Rectal smooth muscle tissue (tissue), 1 donor: ENCODE measurements around the gene SKOR1.
A peak's percentile ranks its signal among the peaks of the same experiment; 100 is the strongest.

Experiments
- H3K27ac ChIP-seq: one replicate; pipeline ENCODE4 v1.7.0; 2013; ENCODE audit warnings: low read depth, low read length, inconsistent platforms
- H3K27me3 ChIP-seq: one replicate; pipeline ENCODE4 v1.7.0; 2013; ENCODE audit warnings: low read length; ENCODE audit not compliant: control insufficient read depth, insufficient read depth
- H3K36me3 ChIP-seq: one replicate; pipeline ENCODE4 v1.7.0; 2013; ENCODE audit warnings: low read length; ENCODE audit not compliant: control insufficient read depth, insufficient read depth
- H3K4me1 ChIP-seq: one replicate; pipeline ENCODE4 v1.7.0; 2013; ENCODE audit warnings: low read length; ENCODE audit not compliant: control insufficient read depth, insufficient read depth
- H3K4me3 ChIP-seq: one replicate; pipeline ENCODE4 v1.7.0; 2013; ENCODE audit warnings: low read length
- H3K9ac ChIP-seq: one replicate; pipeline ENCODE4 v1.7.0; 2013; ENCODE audit warnings: low read length

Gene SKOR1, protein sequence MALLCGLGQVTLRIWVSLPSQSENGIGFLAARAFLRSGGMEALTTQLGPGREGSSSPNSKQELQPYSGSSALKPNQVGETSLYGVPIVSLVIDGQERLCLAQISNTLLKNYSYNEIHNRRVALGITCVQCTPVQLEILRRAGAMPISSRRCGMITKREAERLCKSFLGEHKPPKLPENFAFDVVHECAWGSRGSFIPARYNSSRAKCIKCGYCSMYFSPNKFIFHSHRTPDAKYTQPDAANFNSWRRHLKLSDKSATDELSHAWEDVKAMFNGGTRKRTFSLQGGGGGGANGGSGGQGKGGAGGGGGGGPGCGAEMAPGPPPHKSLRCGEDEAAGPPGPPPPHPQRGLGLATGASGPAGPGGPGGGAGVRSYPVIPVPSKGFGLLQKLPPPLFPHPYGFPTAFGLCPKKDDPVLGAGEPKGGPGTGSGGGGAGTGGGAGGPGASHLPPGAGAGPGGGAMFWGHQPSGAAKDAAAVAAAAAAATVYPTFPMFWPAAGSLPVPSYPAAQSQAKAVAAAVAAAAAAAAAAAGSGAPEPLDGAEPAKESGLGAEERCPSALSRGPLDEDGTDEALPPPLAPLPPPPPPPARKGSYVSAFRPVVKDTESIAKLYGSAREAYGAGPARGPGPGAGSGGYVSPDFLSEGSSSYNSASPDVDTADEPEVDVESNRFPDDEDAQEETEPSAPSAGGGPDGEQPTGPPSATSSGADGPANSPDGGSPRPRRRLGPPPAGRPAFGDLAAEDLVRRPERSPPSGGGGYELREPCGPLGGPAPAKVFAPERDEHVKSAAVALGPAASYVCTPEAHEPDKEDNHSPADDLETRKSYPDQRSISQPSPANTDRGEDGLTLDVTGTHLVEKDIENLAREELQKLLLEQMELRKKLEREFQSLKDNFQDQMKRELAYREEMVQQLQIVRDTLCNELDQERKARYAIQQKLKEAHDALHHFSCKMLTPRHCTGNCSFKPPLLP

DNA sequence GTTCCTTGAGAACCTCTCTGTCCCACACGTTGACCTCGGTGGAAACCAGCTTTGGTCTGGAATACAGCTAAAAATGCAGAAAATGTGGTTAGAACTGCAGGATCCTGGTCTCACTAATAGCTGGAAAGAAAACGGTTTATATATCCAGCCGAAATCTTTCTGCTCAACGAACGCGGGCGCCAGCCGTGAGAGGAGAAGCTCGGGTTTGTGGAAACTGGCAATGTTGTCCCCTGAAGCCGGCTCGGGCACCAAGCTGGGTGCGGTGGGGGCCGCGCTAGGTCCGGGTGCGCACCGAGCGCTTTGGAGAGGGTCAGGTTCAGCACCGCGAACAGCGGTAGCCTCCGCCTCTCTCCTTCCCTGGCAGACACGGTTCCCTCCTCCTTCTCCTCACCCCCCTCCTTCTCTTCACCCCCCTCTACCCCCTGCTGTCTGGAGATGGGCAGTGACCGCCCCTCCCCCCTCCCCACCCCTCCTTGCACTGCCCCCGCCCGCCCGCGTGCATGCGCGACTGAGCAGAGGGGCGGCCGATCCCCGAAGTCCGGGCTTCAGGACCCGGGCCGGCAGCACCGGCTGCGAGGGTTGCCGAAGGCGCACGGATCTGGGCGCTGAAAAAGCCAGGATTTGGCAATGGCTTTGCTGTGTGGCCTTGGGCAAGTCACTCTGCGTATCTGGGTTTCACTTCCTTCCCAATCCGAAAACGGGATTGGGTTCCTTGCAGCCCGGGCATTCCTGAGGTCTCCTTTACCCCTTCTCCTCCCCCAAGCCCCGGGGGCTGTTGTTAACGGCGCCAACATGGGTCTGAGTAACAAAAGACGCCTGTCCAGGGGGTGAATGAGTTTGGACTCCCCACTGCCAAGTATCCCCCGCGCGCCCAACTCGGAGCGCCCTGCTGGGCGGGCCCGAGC, at the start of gene SKOR1:
SKOR1 (plus strand) TSS at position 534 of the 905 bp plus-strand sequence; CDS start at position 628, 94 bp downstream.
- Histone ChIP-seq H3K4me3 (peak within 1 kb of the TSS; percentile 36), H3K9ac (no peak within 1 kb of the TSS)

DNA sequence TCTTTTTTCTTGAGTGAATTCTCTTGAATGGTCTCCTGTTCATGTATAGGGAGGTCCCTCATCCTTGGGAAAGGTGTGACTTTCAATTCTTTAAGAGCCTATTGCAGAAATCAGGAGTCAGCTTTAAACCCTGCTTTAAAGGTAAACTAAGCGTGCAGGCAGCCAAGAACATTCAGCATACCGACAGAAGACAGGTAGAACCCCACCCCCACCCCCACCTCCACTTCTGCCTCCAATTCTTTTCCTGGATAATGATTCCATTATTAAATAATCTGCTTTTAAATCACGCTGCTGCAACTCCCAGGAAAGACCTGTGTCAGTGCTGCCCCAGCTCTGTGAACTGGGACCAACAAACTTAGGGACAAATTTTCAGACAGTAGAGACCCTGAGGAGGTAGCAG, 49.3 kb upstream of the SKOR1 start:
- Histone ChIP-seq H3K9ac (no peak overlapping the region), H3K36me3 (no peaks in the 10 kb centered on the region), H3K4me1 (no peaks in the 10 kb centered on the region), H3K4me3 (no peak overlapping the region), H3K27me3 (no peaks in the 10 kb centered on the region), H3K27ac (no peak overlapping the region)

More for the DNA sequence above, at the start of gene SKOR1:
- Histone ChIP-seq H3K27ac (no peak within 1 kb of the TSS), H3K4me1 (no peaks in the 10 kb centered on the region), H3K36me3 (no peaks in the 10 kb centered on the region), H3K27me3 (peaks cover 72% of the 10 kb centered on the region)

DNA sequence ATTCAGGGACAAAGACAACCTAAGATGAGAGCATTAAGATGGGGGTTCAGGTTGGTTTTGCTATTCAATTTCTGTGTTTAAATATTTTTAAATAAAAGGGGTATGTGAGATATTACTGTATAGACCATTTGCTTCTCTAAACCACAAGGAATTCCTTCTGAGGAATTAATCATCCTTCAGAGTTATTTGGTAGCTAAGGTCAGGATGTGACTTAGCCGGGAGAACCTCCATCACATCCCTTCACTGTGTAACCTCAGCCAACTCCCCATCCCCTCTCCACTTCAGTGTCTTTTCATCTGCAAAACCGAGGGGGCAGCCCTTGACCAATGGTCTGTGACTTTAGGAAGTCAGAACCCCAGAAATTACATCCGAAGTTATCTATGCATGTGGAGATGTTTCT, 48.7 kb upstream of the SKOR1 start:
- H3K4me3 ChIP-seq = no peak overlapping the region

DNA sequence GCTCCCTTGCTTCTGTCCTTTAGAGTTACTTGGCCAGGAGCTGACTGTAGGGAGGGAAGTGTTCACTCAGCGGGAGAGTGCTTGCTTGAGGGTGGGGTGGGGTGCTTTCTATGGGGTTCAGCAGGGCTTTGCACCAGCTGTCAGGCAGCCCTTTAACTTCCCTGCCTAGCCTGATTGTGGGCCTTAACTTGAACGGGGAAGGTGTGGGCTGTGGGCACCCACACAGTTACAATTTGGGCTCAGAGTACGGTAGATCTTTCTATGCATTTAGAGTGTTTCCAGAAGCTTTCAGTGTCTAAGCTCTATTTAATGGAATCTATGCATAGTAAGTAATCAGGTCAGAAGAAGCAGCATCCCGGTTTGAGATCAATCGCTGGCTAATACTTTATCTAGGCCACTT, 48.2 kb upstream of the SKOR1 start:
- no peaks in the 10 kb centered on the region for H3K36me3 ChIP-seq
- no peak overlapping the region for H3K9ac ChIP-seq
- H3K4me3 ChIP-seq = no peak overlapping the region
- no peaks in the 10 kb centered on the region for H3K4me1 ChIP-seq
- no peaks in the 10 kb centered on the region for H3K27me3 ChIP-seq
- no peak overlapping the region for H3K27ac ChIP-seq

More for the DNA sequence above, 48.7 kb upstream of the SKOR1 start:
- H3K27ac ChIP-seq = no peak overlapping the region
- no peaks in the 10 kb centered on the region for H3K36me3 ChIP-seq
- H3K27me3 ChIP-seq = no peaks in the 10 kb centered on the region
- H3K9ac ChIP-seq = no peak overlapping the region
- H3K4me1 ChIP-seq = no peaks in the 10 kb centered on the region

DNA sequence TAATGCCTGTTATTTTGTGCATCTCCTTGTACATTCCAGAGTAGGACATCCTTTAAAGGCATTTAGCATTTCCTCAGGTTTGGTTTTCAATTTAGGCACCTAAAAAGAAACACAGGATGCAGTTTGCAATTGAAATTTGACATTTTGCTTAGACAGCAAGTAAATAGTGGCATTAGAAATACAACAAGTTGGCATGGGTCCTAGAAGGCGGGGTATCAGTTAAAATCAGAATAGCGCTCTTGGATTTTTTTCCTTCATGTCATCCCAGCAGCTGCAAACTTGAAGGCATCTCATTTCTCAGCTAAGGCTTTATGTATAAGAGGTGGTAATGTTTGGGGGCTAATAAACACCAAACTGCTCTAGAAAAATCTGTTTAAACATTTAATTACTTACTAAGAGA, 47.5 kb upstream of the SKOR1 start:
- Histone ChIP-seq H3K4me1 (no peaks in the 10 kb centered on the region), H3K36me3 (peaks cover under 1% of the 10 kb centered on the region)

DNA sequence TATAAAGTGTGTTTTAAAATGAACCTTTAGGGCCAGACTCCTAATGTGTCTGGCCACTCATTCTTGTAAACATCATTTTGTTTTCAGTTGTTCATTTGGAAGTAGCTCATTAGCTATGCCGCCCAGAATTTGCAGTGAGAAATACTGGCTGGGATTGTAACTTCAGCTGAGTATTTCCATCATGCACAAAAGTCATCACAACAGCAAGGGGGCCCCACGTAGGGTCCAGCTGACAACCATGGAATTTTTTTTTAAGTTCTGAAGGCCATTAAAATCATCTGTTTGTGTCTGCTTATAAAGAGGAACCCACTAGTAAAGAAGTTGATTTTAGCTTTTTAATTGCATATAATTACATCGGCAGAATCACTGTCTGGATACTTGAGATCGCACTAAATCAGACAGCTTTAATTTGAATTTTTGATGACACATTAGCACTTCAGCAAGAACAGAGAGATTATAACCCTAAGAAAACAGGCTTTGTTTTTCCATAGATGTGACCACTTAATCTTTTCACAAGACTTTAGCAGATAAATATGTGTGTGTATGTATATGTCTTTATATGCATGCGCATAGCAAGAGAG, 46.3 kb upstream of the SKOR1 start:
- Histone ChIP-seq H3K9ac (no peak overlapping the region), H3K36me3 (peaks cover 5% of the 10 kb centered on the region), H3K27me3 (no peaks in the 10 kb centered on the region), H3K4me1 (no peaks in the 10 kb centered on the region), H3K4me3 (no peak overlapping the region), H3K27ac (no peak overlapping the region)

More for the DNA sequence above, 47.5 kb upstream of the SKOR1 start:
- H3K4me3 ChIP-seq = no peak overlapping the region
- no peak overlapping the region for H3K27ac ChIP-seq
- no peaks in the 10 kb centered on the region for H3K27me3 ChIP-seq
- H3K9ac ChIP-seq = no peak overlapping the region

DNA sequence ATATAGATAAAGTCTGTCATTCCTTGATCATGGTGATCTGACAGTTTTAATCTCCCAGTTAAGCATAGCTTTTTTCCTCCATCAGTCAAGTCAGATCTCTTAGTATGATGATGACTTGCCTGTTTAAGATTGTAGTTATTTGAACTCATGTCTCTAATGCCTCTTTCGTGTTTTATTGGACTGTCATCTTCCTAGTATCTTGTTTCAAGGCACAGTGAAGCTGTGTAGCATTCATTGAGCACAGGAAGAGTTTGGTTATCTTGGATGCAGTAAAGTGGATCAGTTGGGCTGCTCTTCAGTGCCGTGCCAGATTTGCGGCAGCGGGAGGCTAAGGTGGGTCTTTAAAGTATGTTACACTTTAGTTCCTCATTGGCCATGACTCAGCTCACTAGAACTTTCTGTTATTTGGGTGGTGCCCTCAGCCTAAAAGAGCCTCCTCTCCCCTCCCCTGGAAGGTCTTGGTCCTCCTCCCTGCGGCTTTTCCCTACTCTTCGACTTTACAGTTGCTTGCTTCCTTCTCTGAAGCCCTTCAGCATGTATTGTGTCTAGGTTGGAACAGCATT, 45.7 kb upstream of the SKOR1 start:
- no peak overlapping the region for H3K9ac ChIP-seq
- no peak overlapping the region for H3K4me3 ChIP-seq
- H3K27me3 ChIP-seq = no peaks in the 10 kb centered on the region
- H3K27ac ChIP-seq = no peak overlapping the region
- peaks cover 5% of the 10 kb centered on the region for H3K36me3 ChIP-seq
- no peaks in the 10 kb centered on the region for H3K4me1 ChIP-seq

DNA sequence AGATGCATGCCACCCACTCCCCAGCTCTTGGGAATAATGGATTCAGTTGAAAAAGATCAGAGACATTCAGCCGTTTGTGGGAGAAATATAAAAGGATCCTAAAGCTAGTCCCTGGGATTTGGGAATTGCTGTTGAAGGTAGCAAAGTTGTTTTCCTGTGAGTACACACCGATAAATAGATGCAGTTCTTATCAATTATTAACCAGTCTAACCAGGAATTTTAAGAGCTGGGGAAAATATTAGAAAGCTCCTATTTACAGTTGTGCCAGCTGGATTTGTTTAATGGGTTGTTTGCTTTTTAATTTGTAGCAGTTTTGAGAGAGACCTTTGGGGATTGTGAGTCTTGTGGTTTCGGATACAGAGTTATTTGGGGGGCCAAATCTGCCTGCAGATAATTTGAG, 44.2 kb upstream of the SKOR1 start:
- H3K4me3 ChIP-seq = no peak overlapping the region
- no peak overlapping the region for H3K9ac ChIP-seq
- H3K4me1 ChIP-seq = no peaks in the 10 kb centered on the region
- H3K36me3 ChIP-seq = peaks cover 5% of the 10 kb centered on the region
- H3K27ac ChIP-seq = no peak overlapping the region
- no peaks in the 10 kb centered on the region for H3K27me3 ChIP-seq

DNA sequence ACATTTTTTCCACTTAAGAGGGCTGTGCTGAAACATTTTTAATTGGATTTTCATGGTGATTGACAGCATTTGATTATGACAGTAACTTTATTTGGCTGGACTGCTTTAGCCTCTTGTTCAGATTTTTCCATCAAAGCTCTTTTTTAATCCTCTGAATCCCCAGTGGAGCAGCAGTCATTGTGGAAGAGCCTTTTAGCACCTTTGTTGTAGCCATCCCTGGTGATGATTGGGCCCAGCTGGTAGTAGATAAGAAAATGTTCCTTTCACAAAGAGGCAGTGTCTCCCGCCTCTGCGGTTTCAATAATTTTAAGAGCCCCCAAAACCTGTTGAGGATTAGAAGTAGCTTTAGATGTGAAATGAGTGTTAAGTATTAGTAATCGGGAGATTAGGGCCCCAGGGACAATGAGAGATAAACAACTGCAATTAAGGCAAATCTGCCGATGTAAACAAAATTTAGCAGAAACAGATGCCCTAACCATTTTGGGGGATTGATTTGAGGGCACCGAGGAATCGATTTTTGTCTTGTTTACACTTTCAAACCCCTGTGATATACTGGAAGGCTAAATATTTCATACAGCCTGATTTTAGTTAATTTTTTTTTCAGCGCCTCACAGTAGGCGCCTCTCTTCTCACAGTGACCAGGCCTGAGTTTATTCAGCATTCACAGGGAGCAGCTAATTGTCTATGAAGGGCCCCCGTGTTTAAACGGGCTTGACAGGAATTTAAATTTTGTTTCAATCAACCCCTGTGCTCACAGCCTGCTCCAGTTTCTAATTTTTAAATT, 43.2 kb upstream of the SKOR1 start:
- no peaks in the 10 kb centered on the region for H3K27me3 ChIP-seq
- peaks cover 5% of the 10 kb centered on the region for H3K36me3 ChIP-seq
- H3K9ac ChIP-seq = no peak overlapping the region
- H3K27ac ChIP-seq = no peak overlapping the region
- no peak overlapping the region for H3K4me3 ChIP-seq
- H3K4me1 ChIP-seq = no peaks in the 10 kb centered on the region

DNA sequence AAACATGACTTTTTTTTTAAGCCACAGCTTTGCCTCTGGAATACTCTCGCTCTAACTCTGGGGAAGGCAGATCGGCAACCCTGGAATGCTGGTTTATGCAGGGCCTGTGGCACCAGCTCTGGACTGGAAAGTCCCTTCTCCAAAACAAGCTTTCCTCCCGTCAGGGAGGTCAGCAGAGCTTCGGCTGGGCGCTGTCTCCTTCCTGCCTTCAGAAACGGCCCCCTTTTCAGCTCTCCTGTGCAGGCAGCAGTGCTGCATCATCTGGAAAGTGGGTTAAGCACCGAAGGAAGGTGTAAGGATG, 42.7 kb upstream of the SKOR1 start:
- no peak overlapping the region for H3K9ac ChIP-seq
- H3K27me3 ChIP-seq = no peaks in the 10 kb centered on the region
- no peak overlapping the region for H3K27ac ChIP-seq
- no peaks in the 10 kb centered on the region for H3K4me1 ChIP-seq
- no peak overlapping the region for H3K4me3 ChIP-seq
- peaks cover 5% of the 10 kb centered on the region for H3K36me3 ChIP-seq

DNA sequence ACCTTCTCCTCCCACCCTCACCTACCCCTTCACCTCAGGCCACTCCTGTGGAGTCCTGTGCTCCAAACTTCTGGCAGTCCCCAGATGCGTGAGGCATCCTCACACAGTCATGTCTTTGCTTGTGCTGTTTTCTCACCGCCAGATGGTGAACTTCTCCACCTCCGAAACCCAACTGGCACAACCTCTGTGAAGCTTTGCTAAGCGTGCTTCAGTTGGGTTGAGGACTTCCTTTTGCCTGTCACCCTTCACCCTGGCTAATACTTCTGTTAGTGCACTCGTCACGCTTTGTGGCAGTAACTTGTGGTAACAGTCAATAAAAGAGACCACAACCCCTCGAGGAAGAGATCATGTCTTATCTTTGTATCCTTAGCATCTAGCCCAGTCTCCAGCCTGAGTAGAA, 42.0 kb upstream of the SKOR1 start:
- Histone ChIP-seq H3K27ac (no peak overlapping the region), H3K4me3 (no peak overlapping the region), H3K27me3 (no peaks in the 10 kb centered on the region), H3K9ac (no peak overlapping the region), H3K36me3 (peaks cover 5% of the 10 kb centered on the region), H3K4me1 (no peaks in the 10 kb centered on the region)
